ENCODE measurements around the gene LIMS2. TPM values are rescaled to one million over a fixed set of nuclear protein-coding genes. Genes with fewer than 3 reads are reported as not detected.

Gene LIMS2
- total RNA-seq, 2 donors from 2014 or later = 177 to 246 TPM

DNA sequence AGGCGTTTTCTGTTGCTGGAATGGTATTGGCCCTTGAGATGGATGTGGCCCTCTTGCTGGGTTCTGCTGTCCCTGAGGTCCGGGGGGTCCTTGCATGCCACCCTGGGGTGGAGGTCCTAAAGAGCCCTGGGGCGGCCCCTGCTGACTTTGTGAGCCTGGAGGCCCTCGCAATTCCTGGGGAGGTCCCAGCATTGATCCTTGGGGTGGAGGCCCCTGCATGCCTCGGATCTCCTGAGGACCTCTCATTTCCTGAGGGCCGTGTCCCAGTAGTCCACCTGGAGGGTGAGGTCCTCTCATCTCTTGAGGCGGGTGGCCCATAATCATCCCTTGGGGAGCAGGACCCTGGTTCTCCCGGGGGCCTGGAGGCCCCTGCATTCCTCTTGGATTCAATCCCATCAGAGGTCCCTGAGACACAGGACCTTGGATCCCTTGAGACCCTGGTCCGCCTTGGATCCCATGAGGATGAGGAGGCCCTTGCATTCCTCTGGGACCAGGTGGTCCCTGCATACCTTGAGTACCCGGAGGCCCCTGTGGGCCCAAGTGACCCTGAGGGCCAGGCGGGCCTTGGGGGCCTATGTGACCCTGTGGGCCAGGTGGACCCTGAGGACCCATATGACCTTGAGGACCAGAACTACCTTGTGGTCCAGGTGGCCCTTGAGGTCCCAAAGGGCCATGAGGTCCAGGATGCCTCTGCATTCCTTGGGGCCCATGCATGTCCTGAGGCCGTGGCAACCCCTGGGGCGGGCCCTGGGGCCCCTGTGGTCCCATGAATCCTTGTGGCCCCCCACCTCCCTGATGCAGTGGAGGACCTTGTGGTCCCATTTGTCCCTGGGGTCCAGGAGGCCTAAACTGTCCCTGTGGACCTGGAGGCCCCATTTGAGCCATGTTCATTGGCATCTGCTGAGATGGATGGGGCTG is 44.2 kb upstream of the LIMS2 start:
- DNase-seq (ENCODE audit: low spot score) (no peak), ATAC-seq (ENCODE audit: insufficient number of reproducible peaks, low FRiP score, low read depth) (no peak)
- no peaks in the 10 kb centered on the region for H3K9me3 ChIP-seq
- no peaks in the 10 kb centered on the region for H3K4me1 ChIP-seq (ENCODE audit: control insufficient read depth in 1 of 2, low read depth in 2 of 2)
- H3K27ac ChIP-seq = no peak overlapping the region
- H3K27me3 ChIP-seq (replicated peaks; ENCODE audit: insufficient read depth) = no peaks in the 10 kb centered on the region
- TF ChIP-seq, protein P1, sequence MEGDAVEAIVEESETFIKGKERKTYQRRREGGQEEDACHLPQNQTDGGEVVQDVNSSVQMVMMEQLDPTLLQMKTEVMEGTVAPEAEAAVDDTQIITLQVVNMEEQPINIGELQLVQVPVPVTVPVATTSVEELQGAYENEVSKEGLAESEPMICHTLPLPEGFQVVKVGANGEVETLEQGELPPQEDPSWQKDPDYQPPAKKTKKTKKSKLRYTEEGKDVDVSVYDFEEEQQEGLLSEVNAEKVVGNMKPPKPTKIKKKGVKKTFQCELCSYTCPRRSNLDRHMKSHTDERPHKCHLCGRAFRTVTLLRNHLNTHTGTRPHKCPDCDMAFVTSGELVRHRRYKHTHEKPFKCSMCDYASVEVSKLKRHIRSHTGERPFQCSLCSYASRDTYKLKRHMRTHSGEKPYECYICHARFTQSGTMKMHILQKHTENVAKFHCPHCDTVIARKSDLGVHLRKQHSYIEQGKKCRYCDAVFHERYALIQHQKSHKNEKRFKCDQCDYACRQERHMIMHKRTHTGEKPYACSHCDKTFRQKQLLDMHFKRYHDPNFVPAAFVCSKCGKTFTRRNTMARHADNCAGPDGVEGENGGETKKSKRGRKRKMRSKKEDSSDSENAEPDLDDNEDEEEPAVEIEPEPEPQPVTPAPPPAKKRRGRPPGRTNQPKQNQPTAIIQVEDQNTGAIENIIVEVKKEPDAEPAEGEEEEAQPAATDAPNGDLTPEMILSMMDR (IDR thresholded peaks at IDR 0.05) = no peak
- H3K4me3 ChIP-seq = no peak overlapping the region
- H3K36me3 ChIP-seq = peaks cover 47% of the 10 kb centered on the region

DNA sequence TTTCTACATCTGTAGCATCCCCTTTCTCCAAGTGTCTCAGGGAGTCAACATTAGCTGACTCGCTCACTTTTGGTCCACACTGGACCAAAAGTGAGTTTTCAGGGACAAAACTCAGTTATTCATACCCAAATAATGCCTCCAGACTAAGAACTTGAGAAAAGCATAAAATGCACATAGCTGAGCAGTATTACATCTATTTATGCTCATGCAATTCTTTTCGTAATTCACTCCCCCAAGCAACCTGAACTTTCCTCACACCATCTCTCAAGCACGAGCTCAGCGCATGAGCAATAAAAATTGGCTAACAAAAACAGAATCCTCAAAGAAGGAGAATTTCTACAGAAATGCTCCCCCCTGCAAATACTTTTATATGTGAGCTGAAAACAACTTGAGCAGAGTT is 42.9 kb upstream of the LIMS2 start:
- H3K4me3 ChIP-seq = no peak overlapping the region
- DNase-seq (ENCODE audit: low spot score) = no peak
- H3K27ac ChIP-seq = no peak overlapping the region
- H3K36me3 ChIP-seq = peaks cover 47% of the 10 kb centered on the region
- no peaks in the 10 kb centered on the region for H3K27me3 ChIP-seq (replicated peaks; ENCODE audit: insufficient read depth)
- TF ChIP-seq, protein P1 (IDR thresholded peaks at IDR 0.05) = no peak
- ATAC-seq (ENCODE audit: insufficient number of reproducible peaks, low FRiP score, low read depth) = no peak
- H3K9me3 ChIP-seq = no peaks in the 10 kb centered on the region
- H3K4me1 ChIP-seq (ENCODE audit: control insufficient read depth in 1 of 2, low read depth in 2 of 2) = no peaks in the 10 kb centered on the region

DNA sequence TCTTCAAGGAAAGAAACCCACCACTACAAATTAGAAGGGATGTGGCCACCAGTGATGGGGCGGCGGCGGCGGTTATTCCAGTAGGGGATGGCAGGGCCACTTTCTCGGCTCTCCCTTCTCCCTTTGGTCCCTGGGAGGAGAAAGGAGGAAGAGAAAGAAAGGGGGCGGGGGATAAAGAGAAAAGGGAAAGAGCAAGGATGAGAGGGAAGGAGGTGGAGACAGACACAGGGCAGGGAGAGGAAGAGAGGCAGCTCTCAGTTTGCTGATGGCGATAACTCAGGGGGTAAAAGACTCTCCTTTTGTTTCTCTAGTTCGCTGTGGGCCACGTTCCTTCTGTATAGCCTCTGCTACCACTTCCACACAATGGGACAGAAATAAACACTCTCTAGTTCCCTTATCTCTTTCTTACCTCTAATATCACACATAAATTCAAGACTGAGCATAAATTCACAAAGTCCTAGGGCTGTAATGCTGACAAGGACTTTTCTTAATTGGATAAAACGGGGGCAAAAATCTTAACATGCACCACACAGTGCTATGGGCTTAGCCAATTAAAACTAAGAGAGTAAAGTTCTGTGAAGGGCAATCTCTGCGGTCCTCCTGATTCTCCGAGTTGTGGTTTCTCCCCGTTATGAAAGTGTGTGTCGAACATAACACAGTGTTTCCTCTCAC is 40.6 kb upstream of the LIMS2 start:
- Histone ChIP-seq H3K27ac (no peak overlapping the region), H3K27me3 (replicated peaks; ENCODE audit: insufficient read depth) (no peaks in the 10 kb centered on the region), H3K9me3 (no peaks in the 10 kb centered on the region), H3K36me3 (peaks cover 34% of the 10 kb centered on the region), H3K4me3 (no peak overlapping the region), H3K4me1 (ENCODE audit: control insufficient read depth in 1 of 2, low read depth in 2 of 2) (no peaks in the 10 kb centered on the region)
- DNase-seq (ENCODE audit: low spot score) (no peak), ATAC-seq (ENCODE audit: insufficient number of reproducible peaks, low FRiP score, low read depth) (no peak)
- TF ChIP-seq, protein P1 (IDR thresholded peaks at IDR 0.05) = no peak

DNA sequence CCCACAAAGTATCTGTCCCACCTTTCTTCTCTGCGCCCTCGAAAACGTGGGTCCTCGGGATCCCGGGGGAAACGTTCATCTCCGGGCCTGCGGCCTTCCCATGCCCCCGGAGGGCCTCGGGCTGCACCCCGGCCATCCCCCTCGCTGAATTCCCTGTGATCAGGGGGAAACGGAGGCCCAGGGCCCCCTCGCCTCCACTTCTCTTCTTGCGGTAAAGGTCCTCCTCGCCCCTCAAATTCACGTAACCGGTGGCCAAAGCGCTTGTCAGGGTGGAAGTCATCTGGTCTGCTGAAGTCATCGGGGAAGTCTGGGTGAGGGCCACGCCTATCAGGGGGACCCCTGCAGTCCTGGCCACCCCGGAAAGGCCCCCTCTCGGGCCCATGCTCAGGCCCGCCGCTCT is 38.2 kb upstream of the LIMS2 start:
- H3K4me1 ChIP-seq (ENCODE audit: control insufficient read depth in 1 of 2, low read depth in 2 of 2) = no peaks in the 10 kb centered on the region
- no peak overlapping the region for H3K27ac ChIP-seq
- ATAC-seq (ENCODE audit: insufficient number of reproducible peaks, low FRiP score, low read depth) = no peak
- no peaks in the 10 kb centered on the region for H3K27me3 ChIP-seq (replicated peaks; ENCODE audit: insufficient read depth)
- no peak overlapping the region for H3K4me3 ChIP-seq
- H3K9me3 ChIP-seq = no peaks in the 10 kb centered on the region
- TF ChIP-seq, protein P1 (IDR thresholded peaks at IDR 0.05) = no peak
- H3K36me3 ChIP-seq = peaks cover 19% of the 10 kb centered on the region
- no peak for DNase-seq (ENCODE audit: low spot score)

DNA sequence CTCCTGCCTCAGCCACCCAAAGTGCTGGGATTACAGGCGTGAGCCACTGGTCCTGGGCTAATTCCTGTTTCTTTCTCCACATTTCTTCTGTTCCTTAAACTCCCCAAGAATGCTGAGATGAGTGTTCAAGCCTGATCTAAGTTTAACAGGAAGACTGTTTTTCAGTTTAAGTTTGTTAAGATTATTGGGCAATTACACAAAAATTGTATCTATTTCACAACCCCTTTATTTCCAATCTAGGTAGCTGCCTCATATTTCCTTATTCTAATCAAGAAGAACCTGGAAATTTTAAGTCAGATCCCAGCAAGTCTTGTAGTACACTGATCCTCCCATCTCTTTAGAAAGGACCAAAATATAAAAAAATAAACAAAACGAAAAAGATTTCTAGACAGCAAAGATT is 37.7 kb upstream of the LIMS2 start:
- H3K9me3 ChIP-seq = no peaks in the 10 kb centered on the region
- H3K4me3 ChIP-seq = no peak overlapping the region
- no peak overlapping the region for H3K27ac ChIP-seq
- TF ChIP-seq, protein P1 (IDR thresholded peaks at IDR 0.05) = no peak
- H3K4me1 ChIP-seq (ENCODE audit: control insufficient read depth in 1 of 2, low read depth in 2 of 2) = no peaks in the 10 kb centered on the region
- peaks cover 18% of the 10 kb centered on the region for H3K36me3 ChIP-seq
- DNase-seq (ENCODE audit: low spot score) (no peak), ATAC-seq (ENCODE audit: insufficient number of reproducible peaks, low FRiP score, low read depth) (no peak)
- H3K27me3 ChIP-seq (replicated peaks; ENCODE audit: insufficient read depth) = no peaks in the 10 kb centered on the region
